Fibroblast of skin of scalp (primary cell): Measurements from ENCODE around the gene CAPS.
"Not testable (repeated sequence)": the region's sequence is repeated elsewhere in the genome, so short reads cannot be mapped to it uniquely, and the experiment has no call there.

Source experiments
- DNase-seq: peaks from one replicate; pipeline ENCODE4 v3.0.0-alpha.2; 2013

The CAPS gene

DNA sequence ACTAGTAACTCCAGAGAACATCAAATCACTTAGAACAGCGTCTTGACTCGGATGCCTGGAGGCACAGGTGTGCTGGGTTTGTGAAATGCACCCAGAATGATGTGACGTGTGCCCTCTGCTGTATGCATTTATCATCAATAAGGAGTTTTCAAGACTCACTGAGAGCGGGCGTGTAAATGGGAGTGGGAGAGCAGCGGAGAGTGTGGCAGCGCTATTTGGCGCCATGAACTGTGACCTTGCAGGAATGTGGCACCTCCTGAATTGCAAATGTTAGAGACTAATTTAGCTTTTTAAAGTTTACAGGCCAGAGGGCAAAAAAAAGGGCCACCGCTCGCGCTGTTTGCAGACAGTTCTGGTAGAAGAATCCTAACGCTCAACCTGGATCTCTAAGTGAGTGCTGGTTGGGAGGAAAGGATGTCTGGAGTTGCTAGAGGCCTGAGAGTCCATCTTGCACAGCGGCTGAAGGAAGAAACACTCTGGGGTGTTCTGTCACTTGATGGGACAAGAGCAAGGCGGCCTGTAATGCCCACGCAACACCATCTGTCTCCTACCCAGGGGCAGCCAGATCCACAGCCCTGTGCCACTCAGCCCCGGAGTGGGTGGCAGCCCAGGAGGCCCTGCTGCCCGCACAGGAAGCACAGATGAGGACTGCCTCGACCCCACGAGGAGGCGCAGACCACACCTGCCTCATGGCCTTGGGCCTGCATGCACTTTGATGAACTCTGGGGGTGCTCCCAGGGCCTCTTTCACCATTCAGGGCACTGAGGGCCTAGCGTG is 44.2 kb downstream of the CAPS start:
- no peak for DNase-seq

DNA sequence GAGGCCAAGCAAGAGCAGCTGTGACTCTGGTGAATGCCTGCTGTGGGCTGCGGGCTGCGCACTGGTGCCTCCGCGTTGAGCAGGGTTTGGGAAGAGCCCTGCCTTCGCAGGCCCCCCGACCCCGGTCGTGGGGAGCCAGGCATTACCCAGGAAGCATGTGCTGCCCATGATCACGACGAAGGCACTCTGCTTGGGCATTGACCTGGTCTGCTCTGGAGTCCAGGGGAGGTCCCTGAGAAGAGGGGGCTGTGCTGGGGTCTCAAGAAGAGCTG is 44.7 kb downstream of the CAPS start:
- no peak for DNase-seq

DNA sequence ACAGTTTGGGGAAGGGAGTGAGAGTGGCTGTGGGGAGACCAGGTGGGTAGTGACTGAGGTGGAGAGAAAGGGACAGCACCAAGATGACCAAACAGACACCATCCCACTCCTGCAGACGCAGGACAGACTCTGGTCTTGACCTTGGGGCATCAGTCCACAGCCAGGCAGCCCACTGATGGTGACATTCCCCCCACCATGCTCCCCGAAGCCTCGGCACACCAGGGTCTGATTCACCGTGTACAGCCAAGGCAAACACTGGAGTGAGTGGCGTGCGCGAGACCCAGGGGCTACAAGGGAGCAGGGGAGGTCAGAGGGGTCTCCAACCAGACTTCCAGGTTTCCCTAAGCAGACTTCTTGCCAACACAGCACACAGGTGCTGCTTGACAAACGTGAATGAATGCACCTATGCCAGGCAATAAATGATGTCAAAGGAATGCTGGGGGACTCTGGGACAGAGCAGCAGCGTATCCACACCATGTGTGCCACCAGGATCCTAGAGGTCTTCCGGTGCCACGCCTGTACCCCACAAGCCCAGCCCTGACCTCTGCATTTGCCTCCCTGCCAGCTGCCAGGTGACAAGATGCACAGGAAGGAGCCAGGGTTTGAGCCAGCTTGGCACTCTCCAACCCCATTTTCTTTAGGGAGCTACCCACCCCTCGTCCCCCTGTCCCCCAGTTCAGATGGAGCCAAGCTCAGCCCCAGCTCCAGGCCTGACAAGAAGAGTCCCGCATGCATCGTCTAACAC is 45.4 kb downstream of the CAPS start:
- no peak for DNase-seq

DNA sequence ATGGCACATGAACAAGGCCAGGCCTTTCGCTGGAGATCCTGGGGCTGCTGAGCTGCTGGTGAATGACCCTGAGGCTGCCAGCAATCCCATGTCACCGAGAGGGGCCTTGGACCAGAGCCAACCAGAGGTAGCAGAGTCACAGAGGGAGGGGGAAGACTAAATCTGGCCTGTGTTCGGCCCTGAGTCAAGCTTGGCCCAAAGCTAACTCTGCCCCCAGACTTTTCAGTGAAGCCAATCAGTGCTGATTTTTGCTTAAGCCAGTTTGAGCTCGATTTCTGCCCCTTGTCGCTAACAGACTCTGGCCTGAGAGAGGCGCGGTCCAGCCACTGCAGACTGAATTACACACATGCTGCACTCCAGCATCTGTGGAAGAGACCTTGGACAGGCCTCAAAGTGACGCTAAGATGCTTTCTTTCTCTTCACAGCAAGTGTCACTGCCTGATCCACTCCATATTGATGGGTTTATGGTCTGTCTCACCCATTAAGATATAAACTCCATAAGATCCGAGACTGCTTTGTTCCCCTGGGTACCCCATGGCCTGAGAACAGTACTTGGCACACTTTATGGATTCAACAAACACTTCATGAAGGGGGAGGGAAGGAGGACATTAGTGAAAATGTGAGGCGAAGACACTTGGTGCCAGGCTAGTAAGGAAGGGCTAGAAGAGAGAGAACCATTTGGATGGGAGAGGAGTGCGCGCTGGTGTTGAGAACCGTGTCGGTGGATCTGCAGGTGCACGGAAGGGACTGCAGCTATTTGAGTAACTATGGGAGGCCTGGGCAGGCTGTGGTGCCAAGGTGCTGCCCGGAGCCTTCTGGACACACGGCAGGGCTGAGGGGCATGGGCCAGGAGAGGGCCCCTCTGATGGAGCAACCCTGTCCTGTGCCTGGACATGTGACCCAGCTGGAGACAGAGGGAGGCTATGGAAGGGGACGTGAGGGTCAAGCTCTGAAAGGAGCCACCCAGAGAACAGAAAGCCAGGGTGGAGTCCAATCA is 46.2 kb downstream of the CAPS start:
- no peak for DNase-seq

DNA sequence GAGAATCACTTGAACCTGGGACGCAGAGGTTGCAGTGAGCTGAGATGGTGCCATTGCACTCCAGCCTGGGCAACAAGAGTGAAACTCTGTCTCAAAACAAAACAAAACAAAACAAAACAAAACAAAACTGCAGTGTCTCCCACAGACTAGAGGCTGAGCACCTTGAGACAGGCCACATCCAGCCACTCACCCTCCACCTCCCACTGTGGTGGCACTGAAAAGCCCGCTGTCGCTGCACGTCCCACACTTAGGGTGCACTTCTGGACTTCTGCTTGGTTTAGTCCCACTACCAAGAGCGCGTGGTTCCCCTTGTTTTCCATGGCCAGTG is 47.6 kb downstream of the CAPS start:
- DNase-seq: not testable (repeated sequence)

DNA sequence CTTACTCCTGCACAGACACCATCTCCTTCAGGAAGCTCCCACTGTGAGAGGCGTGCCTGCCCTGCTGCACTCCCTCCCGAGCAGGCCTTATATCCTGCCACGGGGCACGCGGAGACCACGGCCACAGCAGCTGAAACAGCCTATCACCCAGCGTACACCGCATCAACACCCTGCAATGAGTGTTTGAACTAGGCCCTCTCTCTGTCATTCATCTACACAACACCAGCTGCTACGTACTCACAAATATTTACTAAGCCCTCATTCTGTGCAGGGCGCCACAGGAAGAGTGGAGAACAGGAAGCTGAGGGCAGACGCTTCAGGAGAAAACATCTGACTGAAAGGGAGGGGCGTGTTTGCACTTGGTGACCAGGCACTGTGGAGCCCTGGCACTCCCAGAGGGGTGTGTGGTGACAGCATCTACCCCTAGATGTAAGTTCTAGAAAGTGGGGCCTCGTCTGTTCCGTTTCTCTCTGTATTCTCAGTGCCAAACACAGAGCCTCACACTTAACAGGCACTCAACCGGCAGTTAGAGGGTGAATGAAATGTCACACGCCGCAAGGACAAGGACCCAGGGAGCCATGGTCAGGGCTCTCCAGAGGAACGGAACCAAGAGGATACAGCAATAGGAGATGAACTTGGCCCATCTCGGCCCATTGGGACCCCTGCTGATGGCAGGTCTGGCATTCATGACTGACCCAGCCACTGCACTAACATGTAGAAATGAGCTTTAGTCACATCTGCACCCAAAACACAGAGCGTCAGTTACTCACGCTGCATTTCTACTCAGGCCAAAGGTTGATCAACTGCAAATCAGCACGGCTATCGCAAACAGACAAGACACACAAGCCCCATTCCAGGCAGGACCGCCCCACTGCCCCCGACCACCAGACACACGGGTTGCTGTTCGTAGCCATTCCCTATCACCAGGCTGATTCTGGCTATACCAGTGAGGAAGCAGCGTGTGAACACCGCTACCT is 48.2 kb downstream of the CAPS start:
- DNase-seq: peak; percentile 57

DNA sequence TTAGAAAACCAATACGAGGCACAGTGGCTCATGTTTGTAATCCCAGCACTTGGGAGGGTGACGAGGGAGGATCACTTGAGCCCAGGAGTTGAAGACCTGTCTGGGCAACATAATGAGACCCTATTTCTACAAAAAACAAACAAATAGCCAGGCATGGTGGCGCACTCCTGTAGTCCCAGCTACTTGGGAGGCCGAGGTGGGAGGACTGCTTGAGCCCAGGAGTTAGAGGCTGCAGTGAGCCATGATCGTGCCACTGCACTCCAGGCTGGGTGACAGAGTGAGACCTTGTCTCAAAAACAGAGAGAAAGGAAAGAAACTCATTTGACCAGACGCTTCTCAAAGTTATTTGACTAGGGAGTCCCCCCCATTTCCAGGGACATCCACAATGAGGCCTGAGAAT is 49.2 kb downstream of the CAPS start:
- not testable (repeated sequence) for DNase-seq

DNA sequence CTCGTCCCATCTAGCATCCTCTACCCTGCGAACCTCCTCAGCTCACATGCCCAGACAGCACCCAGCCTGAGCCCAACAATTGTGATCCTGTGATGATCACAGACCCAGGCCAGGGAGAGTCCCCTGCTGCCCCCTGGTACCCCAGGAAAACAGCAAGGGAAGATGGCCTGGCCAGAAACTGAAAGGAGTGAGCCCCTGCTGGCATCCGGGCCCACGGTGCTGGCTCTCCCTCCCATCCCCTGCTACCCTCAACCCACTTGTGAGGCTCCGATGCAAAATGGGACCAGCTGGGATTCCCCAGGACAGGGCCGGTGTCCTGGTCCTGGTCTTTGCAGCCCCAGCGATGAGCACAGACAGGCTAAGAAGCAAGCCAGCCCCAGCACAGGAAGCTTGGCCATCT is 49.8 kb downstream of the CAPS start:
- DNase-seq: no peak

DNA sequence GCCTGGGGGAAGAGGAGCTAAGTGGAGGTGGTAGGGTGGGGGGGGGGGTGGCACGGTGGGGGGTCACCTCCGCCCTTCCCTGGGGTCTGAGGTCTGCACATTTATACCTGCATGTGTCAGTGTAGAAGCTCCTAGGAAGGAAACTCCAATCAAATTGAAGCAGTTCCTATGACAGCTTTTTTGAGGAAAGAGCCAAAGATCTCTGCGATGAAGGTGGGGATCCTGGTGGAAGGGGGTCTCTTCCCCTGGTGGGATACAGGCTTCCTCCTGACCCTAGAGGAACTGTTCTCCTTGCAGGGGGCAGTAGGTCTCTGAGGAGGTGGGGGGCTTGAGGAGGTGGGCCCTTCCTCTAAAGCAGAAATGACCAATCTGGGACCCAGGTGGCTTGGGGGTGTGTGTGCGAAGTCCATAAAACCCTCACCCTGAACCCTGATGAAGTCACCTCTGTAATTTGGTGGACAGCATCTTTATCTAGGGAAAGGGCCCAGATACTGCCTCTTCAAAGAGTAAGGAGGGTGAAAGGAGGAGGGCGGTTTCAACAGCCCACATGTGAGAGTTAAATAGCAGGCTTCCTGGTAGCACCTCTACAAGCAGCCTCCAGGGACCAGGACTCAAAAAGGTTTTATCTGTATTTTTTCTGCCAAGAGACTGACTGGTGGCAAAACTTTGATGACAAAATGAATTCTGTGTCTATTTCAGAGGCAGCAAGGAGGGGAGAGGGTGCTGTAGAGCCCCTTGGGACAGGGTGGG is 50.9 kb downstream of the CAPS start:
- no peak for DNase-seq
